Right lobe of liver (tissue), 6 donors: ENCODE data around the gene GLTP. TPM values are rescaled to one million over a fixed set of nuclear protein-coding genes. Genes with fewer than 3 reads are reported as not detected.
A peak's percentile ranks its signal among the peaks of the same experiment; 100 is the strongest.

Experiments used
- ATAC-seq, 4 donors: fragments of 200-7000 bp; cut with Tn5 transposase; one replicate each; pipeline ENCODE4 v1.9.1; 2020; ENCODE audit warnings: mild to moderate bottlenecking in 4 of 4, moderate library complexity in 4 of 4
- DNase-seq, 3 donors: peaks; one replicate each; pipeline ENCODE4 v3.0.0-alpha.2; 2020
- H3K27ac ChIP-seq, 3 donors: fragments of 200-600 bp; one replicate each; pipeline ENCODE4 v1.8.0; 2022
- H3K27me3 ChIP-seq, 2 donors: fragments of 200-600 bp; one replicate each; pipeline ENCODE4 v1.8.0; 2022
- H3K36me3 ChIP-seq, 4 donors: fragments of 200-600 bp; sonication (generic) in 1 of 4; one replicate each; pipeline versions ENCODE4 v1.5.1 to v1.8.0; 2017 to 2022; ENCODE audit warnings: control low read depth in 1 of 4
- H3K4me1 ChIP-seq, 4 donors: fragments of 200-600 bp; sonication (generic) in 1 of 4; one replicate each; pipeline versions ENCODE4 v1.5.1 to v1.8.0; 2017 to 2022; ENCODE audit warnings: control low read depth in 1 of 4
- H3K4me3 ChIP-seq, 3 donors: fragments of 200-600 bp; one replicate each; pipeline ENCODE4 v1.8.0; 2022
- H3K9me3 ChIP-seq, 4 donors: fragments of 200-600 bp; sonication (generic) in 1 of 4; one replicate each; pipeline versions ENCODE4 v1.5.1 to v1.8.0; 2017 to 2022; ENCODE audit warnings: control low read depth in 1 of 4
- CTCF ChIP-seq, 4 donors: fragments of 200-600 bp in 3 of 4; fragments of 450-650 bp in 1 of 4; IDR thresholded peaks; one replicate each; pipeline versions ENCODE4 v1.5.1 to v1.8.0; 2016 to 2022; ENCODE audit warnings: antibody characterized with exemption in 4 of 4, mild to moderate bottlenecking in 2 of 4
- POLR2A ChIP-seq: fragments of 450-650 bp; IDR thresholded peaks from one replicate; pipeline ENCODE4 v1.6.1; 2017; ENCODE audit warnings: antibody characterized with exemption, mild to moderate bottlenecking
- WGBS: methylation state at CpG from one replicate; pipeline ENCODE4 v1.1.6; 2018; ENCODE audit warnings: low coverage, low lambda C conversion rate; ENCODE audit not compliant: insufficient coverage; ENCODE audit errors: missing lambda C conversion rate; 5-methylcytosine and 5-hydroxymethylcytosine counted together
- intact Hi-C, 2 donors: fragments of 100-400 bp; cut with DNase I; formaldehyde crosslinking; loops; one replicate each; pipeline versions ENCODE4 v1.11.2 to v1.14.1; 2022
- total RNA-seq, 6 experiments: library from RNA; depleted of rRNA in 2 of 6; stranded (reverse); fragments of >200 nt in 2 of 6; fragmentation: NEBNext Ultra II Directional in 3 of 6; extraction: Animal tissue kit (Norgen Biotek cat#: 25700) in 3 of 6; gene quantifications; one replicate each; pipeline versions ENCODE4 v1.1.0 to v1.2.4, GENCODE V29; 2016 to 2023
- donor health status: DM: no; HTN: yes; CAD: no.
- donor health status: DM: no; HTN: no; CAD: no.
- donor health status: DM: no; HTN: no; CAD: no.
- donor health status: DM: no; HTN: yes; CAD: no.
- donor health status: DM: no; HTN: yes; CAD: no.

The GLTP gene
- total RNA-seq, 6 experiments from 2014 or later: 9.8 to 20.8 (median 13.6) TPM

- intact Hi-C loops: loop anchor here (2.0 to 5.0 kb wide), 2 partner anchors 38 kb away; no protein-coding TSS in a partner anchor
- DNase-seq (peak; percentile 91 to 92 (median 91)), ATAC-seq (peak; percentile 97 to 98 (median 97))
- Histone ChIP-seq H3K4me1 (peaks cover 0 to 7% (median 0%) of the 10 kb centered on the region in 4 donors), H3K27me3 (no peaks in the 10 kb centered on the region), H3K36me3 (no peaks in the 10 kb centered on the region), H3K27ac (peak overlapping the region in 2 of 3 donors; percentile 22 to 29), H3K9me3 (no peaks in the 10 kb centered on the region), H3K4me3 (peak overlapping the region in 2 of 3 donors; percentile 3 to 18)
- no peak for TF ChIP-seq POLR2A
- peak; percentile 99 to 100 (median 100) for TF ChIP-seq CTCF (IDR thresholded peaks at IDR 0.05)
- 9% methylated on average over 12 of the region's 30 CpGs for WGBS
These were observed 35.1 kb downstream of the GLTP start for GRCh38 chr12:109844983-109845823.

- WGBS: 66% methylated on average over 5 of the region's 5 CpGs
- H3K27me3 ChIP-seq: no peaks in the 10 kb centered on the region
- DNase-seq (no peak), ATAC-seq (no peak)
- H3K4me3 ChIP-seq: no peak overlapping the region
- H3K36me3 ChIP-seq: no peaks in the 10 kb centered on the region
- intact Hi-C loops: loop anchor here (2.0 to 5.0 kb wide), 2 partner anchors 37 kb away; no protein-coding TSS in a partner anchor
- TF ChIP-seq POLR2A (no peak), CTCF (IDR thresholded peaks at IDR 0.05) (no peak)
- peaks cover 0 to 7% (median 0%) of the 10 kb centered on the region in 4 donors for H3K4me1 ChIP-seq
- no peaks in the 10 kb centered on the region for H3K9me3 ChIP-seq
- H3K27ac ChIP-seq: no peak overlapping the region
These were observed 36.2 kb downstream of the GLTP start for GRCh38 chr12:109844091-109844490.

GRCh38 chr12:109842021-109842420 lies 38.3 kb downstream of the GLTP start:
- TF ChIP-seq POLR2A (no peak), CTCF (IDR thresholded peaks at IDR 0.05) (no peak)
- Histone ChIP-seq H3K4me3 (no peak overlapping the region), H3K9me3 (no peaks in the 10 kb centered on the region), H3K36me3 (no peaks in the 10 kb centered on the region), H3K27ac (no peak overlapping the region), H3K27me3 (no peaks in the 10 kb centered on the region), H3K4me1 (peaks cover 0 to 7% (median 0%) of the 10 kb centered on the region in 4 donors)
- 84% methylated on average over 4 of the region's 5 CpGs for WGBS
- intact Hi-C loops: loop anchor here in 1 of 2 donors (5.0 kb wide), 1 partner anchor 35 kb away; no protein-coding TSS in a partner anchor
- DNase-seq: no peak
- ATAC-seq: no peak

- Histone ChIP-seq H3K4me1 (peaks cover 0 to 7% (median 0%) of the 10 kb centered on the region in 4 donors), H3K36me3 (no peaks in the 10 kb centered on the region), H3K27me3 (no peaks in the 10 kb centered on the region), H3K27ac (no peak overlapping the region), H3K4me3 (no peak overlapping the region), H3K9me3 (no peaks in the 10 kb centered on the region)
- intact Hi-C loops: loop anchor here in 1 of 2 donors (5.0 kb wide), 1 partner anchor 34 kb away; no protein-coding TSS in a partner anchor
- WGBS: 73% methylated on average over 4 of the region's 9 CpGs
- DNase-seq (no peak), ATAC-seq (no peak)
- TF ChIP-seq POLR2A: no peak
- no peak for TF ChIP-seq CTCF (IDR thresholded peaks at IDR 0.05)
These were observed 39.0 kb downstream of the GLTP start for GRCh38 chr12:109841356-109841755.
